Measurements from ENCODE around the gene RGS17.
"Not testable (repeated sequence)": the region's sequence is repeated elsewhere in the genome, so short reads cannot be mapped to it uniquely, and the experiment has no call there.

The RGS17 gene, protein sequence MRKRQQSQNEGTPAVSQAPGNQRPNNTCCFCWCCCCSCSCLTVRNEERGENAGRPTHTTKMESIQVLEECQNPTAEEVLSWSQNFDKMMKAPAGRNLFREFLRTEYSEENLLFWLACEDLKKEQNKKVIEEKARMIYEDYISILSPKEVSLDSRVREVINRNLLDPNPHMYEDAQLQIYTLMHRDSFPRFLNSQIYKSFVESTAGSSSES

DNA sequence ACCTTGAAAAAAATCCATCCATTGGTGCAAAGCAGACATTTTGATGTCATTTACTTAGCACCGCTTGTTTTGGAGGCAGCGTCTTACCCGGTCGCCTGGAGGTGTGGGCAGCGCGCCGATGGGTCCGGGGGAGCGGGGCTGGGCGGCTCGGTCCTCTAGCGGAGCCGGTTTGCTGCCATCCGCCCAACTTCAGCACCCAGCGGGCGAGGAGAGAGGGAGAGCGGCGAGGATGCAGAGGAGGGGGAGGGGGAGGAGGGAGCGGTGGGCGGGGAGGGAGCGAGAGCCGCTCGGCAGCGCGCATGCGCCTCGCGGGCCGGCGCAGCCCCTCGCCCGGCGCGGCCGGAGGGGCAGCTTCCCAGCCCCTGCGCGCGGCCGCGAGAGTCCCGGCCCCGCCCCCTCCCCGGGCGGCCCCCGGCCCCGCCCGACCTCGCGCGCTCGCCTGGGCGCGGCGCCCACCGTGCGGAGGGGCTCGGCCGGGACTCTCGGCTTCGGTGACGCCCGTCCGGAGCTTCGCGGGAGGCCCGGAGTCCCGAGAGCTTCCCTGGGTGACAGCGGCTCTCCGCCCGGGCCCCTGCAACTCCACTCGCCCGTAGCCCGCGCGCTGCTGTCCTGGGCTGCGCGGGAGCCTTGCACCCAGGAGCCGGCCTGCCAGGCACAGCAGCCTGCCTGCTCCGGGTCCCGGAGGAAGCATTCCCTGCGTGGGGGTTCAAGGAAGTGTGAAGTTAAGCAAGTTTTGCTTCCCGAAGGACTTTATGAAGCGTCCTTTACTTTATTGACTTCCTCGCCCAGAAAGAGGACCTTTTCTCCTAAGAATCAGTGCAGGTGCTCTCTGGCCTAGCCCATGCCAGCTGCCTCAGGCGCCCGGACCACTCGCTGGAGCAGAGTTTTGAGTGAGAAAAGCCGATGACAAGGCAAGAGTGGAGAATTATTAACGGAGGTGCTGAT lies at the start of gene RGS17:
RGS17 (minus strand) TSS at position 246 of the 945 bp plus-strand sequence. CDS start 87,264 bp downstream, outside the sequence.
- peak; percentile 21 for DNase-seq

DNA sequence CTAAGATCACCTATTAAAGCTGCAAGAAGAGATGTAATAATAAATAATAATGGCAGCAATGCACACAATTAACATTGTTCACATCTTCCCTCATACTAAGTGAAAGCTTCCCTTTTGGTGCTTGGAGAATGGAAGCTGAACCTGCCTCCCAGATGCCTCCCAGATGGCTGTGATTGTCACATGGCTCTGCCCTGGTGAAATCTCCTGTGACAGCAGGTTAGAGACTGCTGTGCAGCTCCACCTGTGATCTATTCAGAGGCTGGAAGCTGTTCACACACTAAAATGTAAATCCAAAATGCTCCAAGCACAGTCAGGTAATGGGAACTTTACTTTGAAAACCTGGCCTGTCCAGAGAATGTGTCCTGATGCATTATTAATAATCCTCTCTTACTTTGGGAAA lies 41.7 kb upstream of the RGS17 start:
- DNase-seq, result no peak

DNA sequence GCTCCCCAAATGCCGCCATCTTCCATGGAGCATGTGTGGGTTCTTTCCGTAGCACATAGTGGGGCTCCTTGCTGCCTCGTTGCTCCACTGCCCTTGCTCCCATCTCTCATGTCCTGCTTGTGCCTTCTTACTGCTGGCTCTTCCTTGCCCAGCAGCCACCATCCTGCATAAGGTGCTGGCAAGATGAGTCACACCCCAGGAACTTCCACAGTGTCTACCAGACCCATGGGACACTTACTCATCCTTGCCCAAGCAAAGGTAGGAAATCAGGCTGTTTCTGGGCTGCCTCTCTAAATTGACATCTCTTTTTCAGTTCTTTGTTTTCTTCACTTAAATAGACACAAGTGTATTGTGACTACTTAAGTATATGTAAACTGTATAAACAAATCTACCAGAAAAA lies 39.4 kb upstream of the RGS17 start:
- no peak for DNase-seq

DNA sequence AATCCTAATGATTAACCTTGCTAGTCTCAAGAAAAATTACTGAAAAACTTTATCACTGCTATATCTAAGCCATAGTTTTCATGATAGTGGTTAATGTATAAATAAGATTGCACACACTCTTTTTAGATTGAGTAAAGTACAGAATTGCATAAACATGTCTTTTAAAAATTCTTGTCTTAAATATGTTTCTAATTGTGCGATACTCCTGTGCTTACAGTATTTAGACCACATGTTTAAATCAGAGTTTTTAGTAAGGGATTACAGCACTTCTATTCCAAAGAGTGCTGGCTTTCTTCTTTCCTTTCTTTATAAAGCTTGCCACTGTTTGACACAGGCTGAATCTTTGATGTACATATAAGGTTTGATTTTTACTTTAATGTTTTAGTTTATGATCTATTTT lies 36.8 kb upstream of the RGS17 start:
- no peak for DNase-seq

DNA sequence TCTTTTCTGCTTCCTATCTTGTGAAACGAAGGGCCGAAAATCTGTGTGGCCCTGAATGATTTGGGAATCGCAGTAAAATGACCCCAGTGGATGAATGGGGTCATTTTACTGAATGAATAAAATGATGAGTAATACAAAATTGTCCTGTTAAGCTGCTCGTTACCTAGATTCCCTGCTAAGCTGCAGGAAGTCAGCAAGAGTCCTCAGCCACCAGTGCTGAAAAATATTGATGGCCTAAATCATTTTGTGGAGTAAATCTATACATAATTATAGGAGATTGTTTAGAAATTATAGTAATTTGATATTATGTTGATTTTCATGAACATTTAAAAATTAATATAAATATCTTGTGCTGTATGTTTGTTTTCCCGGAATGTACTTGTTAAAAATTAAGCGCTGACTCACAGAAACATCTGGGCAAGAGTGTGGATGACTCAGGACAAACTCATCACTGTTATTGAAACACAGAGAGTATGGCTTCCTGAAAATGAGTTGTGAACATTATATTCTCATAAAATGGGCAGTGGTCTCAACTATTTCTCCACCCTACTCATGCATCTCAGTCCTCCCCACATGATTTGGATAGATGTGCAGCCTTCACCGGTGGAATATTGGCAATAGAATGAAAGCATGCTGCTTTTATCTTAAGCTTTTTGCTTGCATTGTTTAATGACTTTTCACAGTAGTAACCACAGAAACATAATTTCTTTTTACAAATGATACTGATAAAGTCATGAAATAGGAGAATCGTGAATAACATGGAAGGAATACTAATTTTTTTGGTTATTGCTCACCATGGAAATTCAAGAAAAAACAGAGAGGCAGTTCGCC lies 36.2 kb upstream of the RGS17 start:
- no peak for DNase-seq

DNA sequence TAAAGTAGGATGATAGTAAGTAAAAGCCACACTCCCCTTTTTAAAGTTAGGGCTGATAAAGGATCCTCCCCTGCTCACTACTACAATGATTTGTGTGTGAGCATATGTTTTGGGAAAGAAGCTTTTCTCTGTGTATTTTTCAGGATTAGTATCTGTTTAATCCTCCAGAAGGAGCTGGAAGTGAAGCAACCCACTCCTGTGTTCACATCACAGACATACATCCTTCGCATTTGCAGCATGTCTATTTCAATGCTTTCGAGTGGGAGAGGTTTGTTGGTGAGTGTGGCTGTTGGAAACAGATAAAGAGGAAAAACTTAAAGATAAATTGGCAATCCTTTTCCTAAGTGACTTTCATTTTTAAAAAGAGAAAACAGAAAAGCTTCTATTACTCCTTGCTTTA lies 31.6 kb upstream of the RGS17 start:
- no peak for DNase-seq

DNA sequence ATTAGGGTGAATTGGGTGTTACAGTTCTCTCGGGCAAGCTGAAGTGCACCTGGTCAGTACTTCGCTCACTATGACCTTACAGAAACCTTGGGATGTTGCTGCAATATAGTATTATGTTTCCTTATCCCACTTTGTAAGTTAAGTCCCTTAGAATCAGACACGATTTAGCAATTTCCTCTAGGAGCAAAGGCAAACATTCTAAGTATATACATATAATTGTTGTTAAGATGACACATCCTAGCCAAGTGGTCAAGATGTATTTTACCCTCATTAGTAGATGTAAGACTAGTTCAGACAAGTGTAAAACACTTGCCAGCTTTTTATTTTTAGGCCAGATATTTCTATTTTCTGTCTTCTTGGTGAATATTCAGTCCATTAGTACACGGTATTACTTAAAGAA lies 31.1 kb upstream of the RGS17 start:
- DNase-seq, result no peak

DNA sequence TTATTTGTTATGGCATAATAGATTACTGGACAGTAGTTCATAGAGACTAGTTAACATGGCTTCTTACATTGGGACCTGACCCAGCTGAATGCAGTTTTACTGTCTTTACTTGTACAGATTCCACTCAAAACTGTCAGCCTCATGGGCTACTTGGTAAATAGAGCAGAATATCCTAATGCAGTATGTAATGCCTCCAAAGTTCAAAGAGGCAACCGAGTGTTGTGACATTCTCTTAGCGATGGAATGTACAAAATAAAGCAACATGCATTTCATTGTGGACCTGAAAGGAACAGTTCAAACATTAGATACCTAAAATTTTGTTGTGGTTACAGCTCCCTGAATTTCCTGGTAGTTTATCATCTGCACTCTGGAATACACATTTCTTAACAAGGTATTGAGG lies 29.1 kb upstream of the RGS17 start:
- DNase-seq, result no peak

DNA sequence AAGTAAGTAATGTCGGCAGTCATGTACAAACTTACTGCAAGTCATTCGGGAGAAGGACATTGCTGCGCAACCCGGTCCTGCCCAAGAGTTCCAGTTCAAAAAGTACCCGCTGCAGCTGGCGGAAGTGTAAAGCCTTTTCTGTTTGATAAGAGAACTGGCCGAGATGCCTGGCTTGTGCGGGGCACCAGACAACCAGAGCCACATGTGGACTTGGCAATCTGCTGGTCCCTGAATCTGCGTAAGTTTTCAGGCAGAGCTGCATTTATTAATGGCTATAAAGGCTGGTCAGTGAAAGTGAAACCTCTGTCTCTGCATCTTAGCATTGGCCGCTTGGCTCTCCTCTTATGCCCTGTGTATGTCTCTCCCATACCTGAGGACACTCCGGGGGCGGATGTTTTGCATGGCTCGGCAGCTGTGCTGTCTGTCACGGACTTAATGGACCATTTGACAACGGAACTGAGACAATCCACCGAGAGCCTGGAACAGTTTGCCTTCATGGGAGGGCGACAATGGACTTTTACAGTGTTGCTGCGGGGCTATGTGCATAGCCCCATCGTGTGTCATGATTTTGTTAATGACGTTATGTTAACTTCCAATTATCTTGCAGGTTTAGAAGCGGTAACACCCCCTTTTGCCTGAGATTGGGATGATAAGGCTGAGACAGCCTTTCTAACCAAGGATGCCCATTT lies 19.8 kb upstream of the RGS17 start:
- no peak for DNase-seq

DNA sequence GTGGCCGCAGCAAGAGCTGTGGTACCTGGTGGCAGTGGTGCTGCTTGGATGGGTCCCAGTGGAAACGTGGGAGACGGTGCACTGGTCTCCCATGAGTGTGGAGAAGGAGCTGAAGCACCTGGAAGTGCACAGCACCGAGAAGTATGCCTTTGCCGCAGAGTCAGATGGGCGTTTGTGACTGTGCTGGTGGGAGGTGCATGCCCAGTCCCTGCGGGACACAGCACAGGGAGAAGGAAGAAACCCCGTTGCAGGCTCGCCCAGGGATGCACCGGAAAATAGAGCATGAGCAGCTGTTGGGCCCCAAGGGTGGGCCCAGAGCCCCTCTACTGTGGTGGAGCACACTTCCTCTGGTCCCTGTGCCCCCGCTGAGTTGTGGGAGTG lies 19.3 kb upstream of the RGS17 start:
- DNase-seq, result no peak

DNA sequence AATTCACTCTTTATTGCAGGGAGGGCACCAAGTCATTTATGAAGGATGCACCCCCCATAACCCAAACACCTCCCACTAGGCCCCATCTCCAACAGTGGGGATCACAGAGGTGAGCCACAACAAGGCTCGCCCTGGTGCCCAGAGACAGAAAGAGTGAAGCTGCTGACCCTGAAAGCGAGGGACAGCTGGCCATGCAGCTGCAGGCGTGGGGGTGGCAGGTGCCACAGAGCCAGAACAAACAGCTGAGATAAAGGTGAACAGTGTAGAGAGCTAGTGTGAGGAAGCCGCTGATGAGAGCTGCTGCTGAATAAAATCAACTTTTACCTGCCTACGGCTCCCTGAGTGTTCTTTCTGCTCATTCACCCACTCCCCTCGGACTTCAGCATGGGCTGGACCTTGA lies 18.8 kb upstream of the RGS17 start:
- DNase-seq, result no peak

DNA sequence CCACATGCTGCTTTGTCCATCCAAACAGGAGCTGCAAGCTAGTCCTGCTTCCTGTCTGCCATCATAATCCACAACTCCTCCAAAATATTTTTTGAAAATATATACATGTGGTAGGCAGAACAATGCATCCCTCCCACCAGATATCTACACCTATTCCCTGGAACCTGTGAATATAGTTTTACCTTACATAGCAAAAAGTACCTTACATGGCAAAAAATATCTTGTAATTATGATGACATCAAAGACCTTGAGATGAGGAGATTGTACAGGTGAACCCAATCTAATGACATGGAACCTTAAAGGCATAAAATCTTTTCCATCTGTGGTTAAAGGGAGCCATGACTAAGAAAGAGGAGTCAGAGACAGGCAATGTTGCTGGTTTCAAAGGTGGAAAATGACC lies 15.3 kb upstream of the RGS17 start:
- DNase-seq, result no peak

DNA sequence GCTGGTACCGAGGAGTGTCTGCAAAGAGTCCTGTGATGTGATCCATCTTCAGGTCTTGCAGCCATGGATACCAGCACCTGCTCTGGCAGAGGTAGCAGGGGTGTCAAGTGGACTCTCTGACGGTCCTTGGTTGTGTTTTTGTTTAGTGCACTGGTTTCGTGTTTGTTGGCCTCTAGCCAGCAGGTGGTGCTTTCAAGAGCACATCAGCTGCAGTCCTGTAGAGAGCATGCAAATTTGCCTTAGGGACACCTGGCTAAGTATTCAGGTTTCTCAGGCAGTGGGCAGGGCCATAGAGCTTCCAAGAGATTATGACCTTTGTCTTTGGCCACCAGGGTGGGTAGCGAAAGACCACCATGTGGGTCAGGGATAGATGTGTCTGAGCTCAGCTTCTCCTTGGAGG lies 14.5 kb upstream of the RGS17 start:
- no peak for DNase-seq

DNA sequence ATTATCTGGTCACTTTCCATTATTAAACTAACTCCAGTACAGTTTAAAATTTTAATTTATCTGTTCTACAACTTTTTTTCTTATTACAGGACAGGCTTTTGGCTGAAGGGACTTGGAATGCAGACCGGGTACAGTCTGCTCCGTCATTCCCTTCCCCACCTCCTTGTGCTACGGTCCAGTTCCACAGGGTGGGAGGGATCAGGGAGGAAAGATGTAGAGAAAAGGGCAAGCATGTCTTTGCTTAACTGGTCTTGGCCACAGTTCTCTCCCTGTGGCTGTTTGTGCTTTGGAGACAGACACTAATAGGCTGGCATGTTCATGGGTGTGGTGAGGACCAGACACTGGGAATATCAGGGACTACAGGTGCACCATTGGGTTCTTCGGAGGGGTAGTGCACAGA lies 12.1 kb upstream of the RGS17 start:
- no peak for DNase-seq

DNA sequence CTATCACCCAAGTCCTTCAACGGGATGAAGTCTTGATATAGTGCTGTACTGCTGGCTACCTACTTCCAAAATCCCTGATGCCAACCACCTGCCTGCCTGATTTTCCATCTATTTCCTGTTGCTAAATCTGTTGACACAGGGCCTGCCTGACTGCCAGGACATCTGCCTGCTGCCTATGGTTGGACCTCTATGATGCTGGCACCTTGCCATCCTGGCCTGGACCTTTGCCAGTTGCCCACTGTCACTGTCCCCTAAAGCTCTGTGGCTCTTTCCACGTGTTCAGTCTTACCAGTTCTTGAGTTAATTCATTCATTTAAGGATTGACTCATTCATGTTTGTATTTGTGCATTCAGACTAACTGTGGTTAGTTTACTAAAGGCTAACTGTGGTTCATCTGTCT lies 9.2 kb upstream of the RGS17 start:
- no peak for DNase-seq

DNA sequence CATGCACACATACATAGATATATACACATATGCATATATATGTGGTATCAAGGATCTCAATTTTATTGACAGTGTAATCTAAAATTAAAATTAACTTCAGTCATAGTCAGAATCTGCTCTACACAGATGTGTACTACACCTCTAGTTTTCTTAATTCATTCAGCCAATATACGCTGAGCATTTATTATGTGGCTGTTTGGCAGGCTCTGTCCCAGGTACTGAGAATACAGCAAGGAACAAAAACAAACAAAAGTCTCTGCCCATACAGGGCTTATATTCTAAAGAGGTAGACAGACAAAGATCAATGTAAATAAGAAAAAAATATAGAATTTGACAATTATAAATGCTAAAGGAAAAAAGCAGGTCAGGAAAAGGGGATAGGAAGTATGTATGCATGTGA lies 7.8 kb upstream of the RGS17 start:
- DNase-seq, result no peak

DNA sequence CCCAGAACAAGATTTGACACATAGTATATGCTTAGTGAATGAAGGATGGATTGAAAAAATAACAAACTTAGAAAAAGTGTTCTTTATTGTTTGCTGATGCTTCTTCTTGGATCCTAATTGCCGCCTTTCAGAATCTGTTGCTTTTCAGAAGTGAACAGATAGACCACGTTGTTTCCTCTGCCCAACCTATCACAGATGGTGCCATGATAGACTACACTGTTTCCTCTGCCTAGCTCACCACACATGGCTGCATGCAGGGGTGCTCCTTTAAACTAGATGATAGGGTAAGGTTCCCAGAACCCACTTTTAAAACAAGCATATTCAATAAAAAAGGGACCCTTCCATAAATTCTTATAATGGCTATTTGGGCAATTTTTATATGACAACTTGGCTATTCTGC lies 4.6 kb upstream of the RGS17 start:
- no peak for DNase-seq

DNA sequence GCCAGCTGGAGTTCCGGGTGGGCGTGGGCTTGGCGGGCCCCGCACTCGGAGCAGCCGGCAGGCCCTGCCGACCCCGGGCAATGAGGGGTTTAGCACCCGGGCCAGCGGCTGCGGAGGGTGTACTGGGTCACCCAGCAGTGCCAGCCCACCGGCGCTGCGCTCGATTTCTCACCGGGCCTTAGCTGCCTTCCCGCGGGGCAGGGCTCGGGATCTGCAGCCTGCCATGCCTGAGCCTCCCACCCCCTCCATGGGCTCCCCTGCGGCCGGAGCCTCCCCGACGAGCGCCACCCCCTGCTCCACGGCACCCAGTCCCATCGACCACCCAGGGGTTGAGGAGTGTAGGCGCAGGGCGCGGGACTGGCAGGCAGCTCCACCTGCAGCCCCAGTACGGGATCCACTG lies 2.6 kb upstream of the RGS17 start:
- DNase-seq, result not testable (repeated sequence)

DNA sequence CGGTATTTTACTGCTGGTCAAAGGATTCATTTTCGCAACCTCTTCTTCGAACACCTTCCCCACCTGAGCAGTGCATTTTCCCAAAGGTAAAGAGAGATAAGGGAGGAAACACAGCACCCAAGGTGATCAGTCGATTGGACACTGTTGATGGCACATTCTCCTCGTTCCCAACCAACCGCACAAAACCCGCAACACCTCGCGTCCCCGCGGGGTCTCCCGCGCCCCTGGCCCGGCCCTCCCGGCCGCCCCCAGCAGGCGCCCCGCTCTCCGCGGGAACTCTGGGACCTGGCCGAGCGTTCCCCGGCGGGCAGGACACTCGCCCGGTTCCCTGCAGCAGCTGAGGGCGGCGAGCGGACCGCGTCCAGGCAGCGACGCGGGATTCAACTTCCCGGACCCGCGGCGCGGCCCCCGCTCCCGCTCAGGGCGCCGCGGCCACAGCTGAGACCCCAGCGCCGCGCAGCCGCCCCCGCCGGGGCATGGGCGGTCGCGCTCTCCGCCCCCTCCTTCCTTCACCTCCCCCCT lies 506 bp downstream of the RGS17 start:
- no peak for DNase-seq

DNA sequence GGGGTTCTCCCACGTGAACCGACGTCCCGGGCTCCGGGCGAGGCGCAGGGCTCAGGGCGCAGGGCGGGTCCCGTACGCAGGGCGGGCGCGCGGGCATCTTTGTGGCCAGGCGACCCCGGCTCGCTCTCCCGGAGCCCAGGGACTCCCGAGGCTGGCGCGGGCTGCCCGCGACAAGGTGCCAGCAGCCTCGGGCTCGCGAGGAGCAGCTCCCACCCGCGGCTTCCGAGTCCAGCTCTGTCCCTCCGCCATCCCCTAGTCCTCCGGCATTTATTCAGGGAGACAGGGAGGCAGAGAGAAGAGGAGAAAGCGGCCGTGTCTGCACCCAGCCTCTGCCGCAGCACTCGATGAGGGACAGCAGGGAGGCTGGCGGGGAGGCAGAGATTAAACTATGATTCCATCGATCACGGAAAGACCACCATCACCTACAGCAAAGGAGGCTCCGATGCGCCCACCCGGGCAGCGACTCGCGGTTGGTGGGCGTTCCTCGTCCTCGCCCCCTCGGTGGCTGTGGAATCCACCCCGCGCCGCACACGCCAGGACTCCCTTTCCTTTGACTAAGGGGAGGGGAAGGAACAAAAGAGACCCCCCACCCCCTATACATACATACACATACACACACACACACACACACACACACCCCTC lies 1.1 kb downstream of the RGS17 start:
- DNase-seq, result no peak

DNA sequence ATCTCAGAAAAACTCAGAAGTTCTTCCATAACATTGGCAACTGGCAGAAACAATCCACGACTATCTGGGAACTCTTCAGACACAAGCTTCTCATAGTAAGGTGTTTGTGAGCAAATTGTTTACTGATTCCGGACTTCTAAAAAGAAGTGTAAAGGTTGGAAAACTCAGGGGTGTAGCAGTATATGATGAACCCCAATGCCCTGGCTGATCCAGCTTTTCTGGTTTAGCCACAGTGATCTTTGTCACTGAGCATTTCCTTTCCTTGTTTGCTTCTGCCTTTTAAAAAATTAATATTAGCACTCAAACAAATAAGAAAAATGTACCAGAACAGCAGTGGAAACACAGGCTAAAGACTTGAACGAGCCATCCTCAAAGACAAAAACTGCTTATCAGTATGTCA lies 4.9 kb downstream of the RGS17 start:
- no peak for DNase-seq

DNA sequence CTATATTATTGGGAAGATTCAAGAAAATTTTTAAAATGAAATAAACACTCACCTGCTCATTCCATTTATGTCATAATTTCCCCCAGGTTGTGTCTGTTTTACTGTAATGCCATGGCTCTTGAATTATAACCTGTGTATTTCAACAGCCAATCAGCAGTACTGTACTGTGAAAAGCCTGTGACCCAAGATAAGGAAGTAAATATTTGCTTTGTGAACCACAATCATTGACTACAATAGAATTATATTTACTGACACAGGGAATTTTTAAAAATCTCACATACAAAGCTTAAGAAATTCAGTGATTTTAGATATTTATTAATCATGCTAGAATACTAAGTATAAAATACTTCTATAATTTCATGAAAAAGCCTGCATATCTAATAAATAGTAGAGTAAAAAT lies 6.0 kb downstream of the RGS17 start:
- DNase-seq, result no peak
